Retinal pigment epithelial cell (primary cell): ENCODE measurements around the gene OSBPL9.

Source experiments
- DNase-seq: peaks from one replicate; pipeline ENCODE4 v3.0.0-alpha.2; 2010; ENCODE audit warnings: low read depth
- H3K4me3 ChIP-seq: 2 replicates; pipeline ENCODE4 v1.5.1; 2011; ENCODE audit warnings: mild to moderate bottlenecking, low read length, control low read depth, moderate library complexity
- CTCF ChIP-seq: conservative IDR thresholded peaks from 2 replicates; pipeline ENCODE4 v1.5.1; 2011; ENCODE audit warnings: low read depth, low read length, control low read depth, inconsistent platforms

OSBPL9 gene

GRCh38 chr1:51716746-51717145 lies 99.9 kb downstream of the OSBPL9 start:
- DNase-seq: no peak
- no peak for TF ChIP-seq CTCF
- H3K4me3 ChIP-seq: no peak overlapping the region

- no peak overlapping the region for H3K4me3 ChIP-seq
- no peak for TF ChIP-seq CTCF
- no peak for DNase-seq
These were observed 101.0 kb downstream of the OSBPL9 start for GRCh38 chr1:51717842-51718241.

GRCh38 chr1:51719146-51719545 lies 102.3 kb downstream of the OSBPL9 start:
- no peak for DNase-seq
- no peak for TF ChIP-seq CTCF
- no peak overlapping the region for H3K4me3 ChIP-seq

- no peak for TF ChIP-seq CTCF
- H3K4me3 ChIP-seq: no peak overlapping the region
- no peak for DNase-seq
These were observed 107.9 kb downstream of the OSBPL9 start for GRCh38 chr1:51724797-51725196.

GRCh38 chr1:51726051-51726450 lies 109.2 kb downstream of the OSBPL9 start:
- no peak for TF ChIP-seq CTCF
- no peak overlapping the region for H3K4me3 ChIP-seq
- no peak for DNase-seq

- TF ChIP-seq CTCF: no peak
- DNase-seq: no peak
- no peak overlapping the region for H3K4me3 ChIP-seq
These were observed 109.8 kb downstream of the OSBPL9 start for GRCh38 chr1:51726544-51727225.

- no peak for TF ChIP-seq CTCF
- H3K4me3 ChIP-seq: no peak overlapping the region
- no peak for DNase-seq
These were observed 110.5 kb downstream of the OSBPL9 start for GRCh38 chr1:51727366-51727765.
